ENCODE measurements around the gene PON2. TPM values are rescaled to one million over a fixed set of nuclear protein-coding genes. Genes with fewer than 3 reads are reported as not detected.

PON2 gene
- polyA plus RNA-seq, 1 of the 3 experiments (the other 2 are of a cell fraction), result 125 TPM

- Histone ChIP-seq H3K27me3 (ENCODE audit: insufficient read depth) (no peaks in the 10 kb centered on the region), H3K9me3 (no peaks in the 10 kb centered on the region), H4K20me1 (ENCODE audit: insufficient read depth) (no peaks in the 10 kb centered on the region), H3K9ac (no peak overlapping the region), H3K4me2 (no peak overlapping the region), H3K79me2 (ENCODE audit: insufficient read depth) (peaks cover 47% of the 10 kb centered on the region), H2AFZ (ENCODE audit: low read depth) (no peak overlapping the region), H3K27ac (ENCODE audit: low read depth in 2 of 2, low read length in 1 of 2) (no peak overlapping the region), H3K36me3 (replicated peaks in 1 of 2; ENCODE audit: control insufficient read depth in 1 of 2, insufficient read depth in 2 of 2, low read length in 1 of 2) (peaks cover 4 to 10% of the 10 kb centered on the region in 2 experiments), H3K9me2 (no peaks in the 10 kb centered on the region), H3F3A (replicated peaks; ENCODE audit: insufficient read depth) (peaks cover 3% of the 10 kb centered on the region), H3K4me1 (ENCODE audit: control insufficient read depth in 1 of 2, insufficient read depth in 2 of 2, low read depth in 1 of 2, low read length in 1 of 2) (peaks cover 0 to 6% of the 10 kb centered on the region in 2 experiments; a peak in 1 of 4 replicates), H3K4me3 (ENCODE audit: low read depth in 2 of 2, low read length in 1 of 2) (no peak overlapping the region)
- 89% methylated on average over 1 of the region's 1 CpG for WGBS (ENCODE audit: low lambda C conversion rate)
- ChIA-PET POLR2A (no interaction called here), CTCF (interaction anchor here (1.2 kb wide), 1 partner anchor 44 kb away, joined by 4 read pairs; no protein-coding TSS in a partner anchor)
- DNase-seq, result no peak
- TF ChIP-seq USF2 (IDR thresholded peaks at IDR 0.05; ENCODE audit: borderline replicate concordance, low read depth, low read length) (no peak), FOSL2 (IDR thresholded peaks at IDR 0.05; ENCODE audit: borderline replicate concordance, low read depth) (no peak), USF1 (IDR thresholded peaks at IDR 0.05; ENCODE audit: borderline replicate concordance, low read depth) (no peak), PBX3 (IDR thresholded peaks at IDR 0.05) (no peak), ELF1 (IDR thresholded peaks at IDR 0.05) (no peak), JUND (IDR thresholded peaks at IDR 0.05) (no peak), SIN3A (IDR thresholded peaks at IDR 0.05; ENCODE audit: borderline replicate concordance, low read depth, low read length) (no peak), MXI1 (IDR thresholded peaks at IDR 0.05; ENCODE audit: low read depth, low read length) (no peak), SMC3 (IDR thresholded peaks at IDR 0.05; ENCODE audit: low read depth, low read length) (no peak), EZH2phosphoT487 (IDR thresholded peaks at IDR 0.05; ENCODE audit: borderline replicate concordance, low read depth) (no peak)
Measured at GRCh38 chr7:95433129-95433528, 1.7 kb downstream of the PON2 start.

- Histone ChIP-seq H3K4me3 (ENCODE audit: low read depth in 2 of 2, low read length in 1 of 2) (no peak overlapping the region), H4K20me1 (ENCODE audit: insufficient read depth) (no peaks in the 10 kb centered on the region), H3K9me3 (no peaks in the 10 kb centered on the region), H3K4me2 (no peak overlapping the region), H3K27me3 (ENCODE audit: insufficient read depth) (no peaks in the 10 kb centered on the region), H3K36me3 (replicated peaks in 1 of 2; ENCODE audit: control insufficient read depth in 1 of 2, insufficient read depth in 2 of 2, low read length in 1 of 2) (peaks cover 6 to 10% of the 10 kb centered on the region in 2 experiments), H3K79me2 (ENCODE audit: insufficient read depth) (peaks cover 50% of the 10 kb centered on the region), H3K27ac (ENCODE audit: low read depth in 2 of 2, low read length in 1 of 2) (no peak overlapping the region), H2AFZ (ENCODE audit: low read depth) (no peak overlapping the region), H3K4me1 (ENCODE audit: control insufficient read depth in 1 of 2, insufficient read depth in 2 of 2, low read depth in 1 of 2, low read length in 1 of 2) (peaks cover 0 to 6% of the 10 kb centered on the region in 2 experiments; a peak in 1 of 4 replicates), H3K9ac (no peak overlapping the region), H3F3A (replicated peaks; ENCODE audit: insufficient read depth) (peaks cover 6% of the 10 kb centered on the region), H3K9me2 (no peaks in the 10 kb centered on the region)
- DNase-seq, result no peak
- 89% methylated on average over 2 of the region's 2 CpGs for WGBS (ENCODE audit: low lambda C conversion rate)
- CTCF ChIA-PET, result interaction anchor here (1.1 to 1.2 kb wide), 2 partner anchors 44 to 45 kb away, joined by 4 to 5 read pairs; no protein-coding TSS in a partner anchor
- POLR2A ChIA-PET, result interaction anchor here (0.6 kb wide), 1 partner anchor 11 kb away, joined by 3 read pairs; no protein-coding TSS in a partner anchor
- TF ChIP-seq CTCF (IDR thresholded peaks at IDR 0.05) (no peak), ZBTB33 (IDR thresholded peaks at IDR 0.05; ENCODE audit: borderline replicate concordance, low read depth) (no peak), TAF1 (IDR thresholded peaks at IDR 0.05; ENCODE audit: borderline replicate concordance, low read depth, low read length) (no peak), CHD2 (IDR thresholded peaks at IDR 0.05; ENCODE audit: low read length, partially characterized antibody) (no peak), FOSL2 (IDR thresholded peaks at IDR 0.05; ENCODE audit: borderline replicate concordance, low read depth) (no peak), USF2 (IDR thresholded peaks at IDR 0.05; ENCODE audit: borderline replicate concordance, low read depth, low read length) (no peak), MAX (IDR thresholded peaks at IDR 0.05; ENCODE audit: low read depth) (no peak), JUND (IDR thresholded peaks at IDR 0.05) (no peak), PBX3 (IDR thresholded peaks at IDR 0.05) (no peak), TCF12 (IDR thresholded peaks at IDR 0.05) (no peak), NRF1 (IDR thresholded peaks at IDR 0.05; ENCODE audit: low read depth, low read length) (no peak)
Measured at GRCh38 chr7:95432606-95433005, 2.2 kb downstream of the PON2 start.
